HEK293 (cell line): Measurements from ENCODE around the gene UFSP2.

ENCODE experiments used
- CTCF ChIA-PET: fragments of 350-600 bp; formaldehyde crosslinking; extraction: SDS; loops from one replicate; lab custom pipeline; 2021; ENCODE audit warnings: antibody characterized with exemption; lab: Yijun Ruan, JAX
- POLR2A ChIA-PET: fragments of 300-600 bp; formaldehyde crosslinking; extraction: SDS; loops from one replicate; lab custom pipeline; 2020; ENCODE audit warnings: antibody characterized with exemption, inconsistent platforms; lab: Yijun Ruan, JAX
- H3K27ac ChIP-seq: fragments of 200-500 bp; sonication (Bioruptor generic); 2 replicates; pipeline ENCODE4 v1.5.1; 2014; ENCODE audit warnings: low read depth, low read length, control low read depth, inconsistent platforms; ENCODE audit errors: extremely low read depth
- H3K36me3 ChIP-seq, 2 experiments: fragments of 200-500 bp in 1 of 2; sonication (Bioruptor generic) in 1 of 2; 1 replicate in 1 of 2; 2 replicates in 1 of 2; pipeline ENCODE4 v1.5.1; 2014 to 2017; ENCODE audit warnings: inconsistent platforms in 2 of 2, low read length in 2 of 2; ENCODE audit not compliant: control insufficient read depth in 2 of 2, insufficient read depth in 1 of 2
- H3K4me1 ChIP-seq: fragments of 200-500 bp; sonication (Bioruptor generic); 2 replicates; pipeline ENCODE4 v1.5.1; 2014; ENCODE audit warnings: mild to moderate bottlenecking, low read length, inconsistent platforms; ENCODE audit not compliant: control insufficient read depth, insufficient read depth
- H3K4me3 ChIP-seq: 2 replicates; pipeline ENCODE4 v1.5.1; 2011; ENCODE audit warnings: low read depth, mild to moderate bottlenecking, control low read depth, low read length, moderate library complexity
- H3K9me3 ChIP-seq: fragments of 200-500 bp; sonication (Bioruptor generic); 2 replicates; pipeline ENCODE4 v1.5.1; 2014; ENCODE audit warnings: low read depth, low read length, inconsistent platforms; ENCODE audit not compliant: control insufficient read depth, insufficient read depth
- BCL11A ChIP-seq: fragments of 450-650 bp; formaldehyde crosslinking; IDR thresholded peaks from 2 replicates; pipeline ENCODE4 v1.5.1; 2016; ENCODE audit warnings: low read depth, missing biosample characterization, missing genetic modification characterization
- SALL2 ChIP-seq: fragments of 450-650 bp; formaldehyde crosslinking; IDR thresholded peaks from 2 replicates; pipeline ENCODE4 v1.5.0; 2017; ENCODE audit warnings: missing biosample characterization, mild to moderate bottlenecking, missing genetic modification characterization, borderline replicate concordance
- TCF7L2 ChIP-seq: IDR thresholded peaks from 2 replicates; pipeline ENCODE4 v1.6.1; 2011; ENCODE audit warnings: low read depth, mild to moderate bottlenecking, inconsistent platforms, low read length, moderate library complexity, borderline replicate concordance
- ZBTB21 ChIP-seq: fragments of 450-650 bp; formaldehyde crosslinking; IDR thresholded peaks from 2 replicates; pipeline ENCODE4 v1.5.1; 2017; ENCODE audit warnings: missing biosample characterization, missing genetic modification characterization
- ZNF146 ChIP-seq: fragments of 450-650 bp; formaldehyde crosslinking; IDR thresholded peaks from 2 replicates; pipeline ENCODE4 v1.5.1; 2016; ENCODE audit warnings: missing biosample characterization, missing genetic modification characterization
- ZNF202 ChIP-seq: fragments of 450-650 bp; formaldehyde crosslinking; IDR thresholded peaks from 2 replicates; pipeline ENCODE4 v1.5.1; 2016; ENCODE audit warnings: missing biosample characterization, missing genetic modification characterization, borderline replicate concordance
- ZNF48 ChIP-seq: fragments of 450-650 bp; formaldehyde crosslinking; IDR thresholded peaks from 2 replicates; pipeline ENCODE4 v1.5.1; 2016; ENCODE audit warnings: missing biosample characterization, missing genetic modification characterization
- ZNF529 ChIP-seq: fragments of 450-650 bp; formaldehyde crosslinking; IDR thresholded peaks from 2 replicates; pipeline ENCODE4 v1.5.1; 2017; ENCODE audit warnings: missing genetic modification characterization, missing biosample characterization; ENCODE audit not compliant: insufficient replicate concordance
- ZNF560 ChIP-seq: fragments of 450-650 bp; formaldehyde crosslinking; IDR thresholded peaks from 2 replicates; pipeline ENCODE4 v1.5.1; 2017; ENCODE audit warnings: missing biosample characterization, missing genetic modification characterization, borderline replicate concordance
- ZNF610 ChIP-seq: fragments of 450-650 bp; formaldehyde crosslinking; IDR thresholded peaks from 2 replicates; pipeline ENCODE4 v1.5.1; 2016; ENCODE audit warnings: missing biosample characterization, missing genetic modification characterization, borderline replicate concordance
- ZNF629 ChIP-seq: fragments of 450-650 bp; formaldehyde crosslinking; IDR thresholded peaks from 2 replicates; pipeline ENCODE4 v1.5.1; 2017; ENCODE audit warnings: missing biosample characterization, missing genetic modification characterization
- ZNF791 ChIP-seq: fragments of 450-650 bp; formaldehyde crosslinking; IDR thresholded peaks from 2 replicates; pipeline ENCODE4 v1.5.1; 2016; ENCODE audit warnings: missing biosample characterization, missing genetic modification characterization
- ZSCAN23 ChIP-seq: fragments of 450-650 bp; formaldehyde crosslinking; IDR thresholded peaks from 2 replicates; pipeline ENCODE4 v1.5.1; 2016; ENCODE audit warnings: missing biosample characterization, missing genetic modification characterization
- TF ChIP-seq, protein P1 (sequence below): fragments of 450-650 bp; formaldehyde crosslinking; IDR thresholded peaks from 2 replicates; pipeline ENCODE4 v1.5.1; 2016; ENCODE audit warnings: missing biosample characterization, missing genetic modification characterization
- TF ChIP-seq, protein P2 (sequence below): fragments of 450-650 bp; formaldehyde crosslinking; IDR thresholded peaks from 2 replicates; pipeline ENCODE4 v1.5.1; 2016; ENCODE audit warnings: missing biosample characterization, missing genetic modification characterization, borderline replicate concordance
- TF ChIP-seq, protein P3 (sequence below): fragments of 450-650 bp; formaldehyde crosslinking; IDR thresholded peaks from 2 replicates; pipeline ENCODE4 v1.5.1; 2017; ENCODE audit warnings: missing biosample characterization, missing genetic modification characterization
- TF ChIP-seq, protein P4 (sequence below): sonication (generic); formaldehyde crosslinking; IDR thresholded peaks from 2 replicates; pipeline ENCODE4 v1.8.1; 2022; ENCODE audit warnings: mild to moderate bottlenecking, moderate library complexity, missing genetic modification reagents
- TF ChIP-seq, protein P5 (sequence below): fragments of 450-650 bp; formaldehyde crosslinking; IDR thresholded peaks from 2 replicates; pipeline ENCODE4 v1.5.1; 2016; ENCODE audit warnings: missing biosample characterization, missing genetic modification characterization
- TF ChIP-seq, protein P6 (sequence below): fragments of 450-650 bp; formaldehyde crosslinking; IDR thresholded peaks from 2 replicates; pipeline ENCODE4 v1.5.1; 2016; ENCODE audit warnings: missing biosample characterization, missing genetic modification characterization

Gene UFSP2

DNA sequence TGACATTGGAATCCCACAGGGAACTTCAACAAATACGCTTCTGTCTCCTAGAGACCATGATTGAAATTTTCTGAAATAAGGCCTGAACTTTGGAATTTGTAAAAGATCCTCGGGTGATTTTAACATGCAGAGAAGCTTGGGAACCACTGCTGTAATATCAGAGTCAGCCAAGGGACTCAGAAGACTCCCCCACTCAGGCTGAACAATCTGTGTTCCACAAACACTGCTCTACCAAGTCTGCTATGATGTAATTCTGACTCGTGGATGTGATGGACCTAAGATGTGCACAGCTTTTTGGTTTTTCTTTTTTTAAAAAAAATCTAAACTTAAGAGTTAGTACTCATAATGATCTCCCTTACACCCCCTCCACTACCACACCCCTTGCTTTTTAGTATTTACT, 56.0 kb downstream of the UFSP2 start:
- H3K9me3 ChIP-seq = no peaks in the 10 kb centered on the region
- no peak overlapping the region for H3K27ac ChIP-seq
- no peak overlapping the region for H3K4me3 ChIP-seq
- no peaks in the 10 kb centered on the region for H3K4me1 ChIP-seq
- TF ChIP-seq ZNF202 = no peak
- TF ChIP-seq ZBTB21 = no peak
- TF ChIP-seq, protein P1, sequence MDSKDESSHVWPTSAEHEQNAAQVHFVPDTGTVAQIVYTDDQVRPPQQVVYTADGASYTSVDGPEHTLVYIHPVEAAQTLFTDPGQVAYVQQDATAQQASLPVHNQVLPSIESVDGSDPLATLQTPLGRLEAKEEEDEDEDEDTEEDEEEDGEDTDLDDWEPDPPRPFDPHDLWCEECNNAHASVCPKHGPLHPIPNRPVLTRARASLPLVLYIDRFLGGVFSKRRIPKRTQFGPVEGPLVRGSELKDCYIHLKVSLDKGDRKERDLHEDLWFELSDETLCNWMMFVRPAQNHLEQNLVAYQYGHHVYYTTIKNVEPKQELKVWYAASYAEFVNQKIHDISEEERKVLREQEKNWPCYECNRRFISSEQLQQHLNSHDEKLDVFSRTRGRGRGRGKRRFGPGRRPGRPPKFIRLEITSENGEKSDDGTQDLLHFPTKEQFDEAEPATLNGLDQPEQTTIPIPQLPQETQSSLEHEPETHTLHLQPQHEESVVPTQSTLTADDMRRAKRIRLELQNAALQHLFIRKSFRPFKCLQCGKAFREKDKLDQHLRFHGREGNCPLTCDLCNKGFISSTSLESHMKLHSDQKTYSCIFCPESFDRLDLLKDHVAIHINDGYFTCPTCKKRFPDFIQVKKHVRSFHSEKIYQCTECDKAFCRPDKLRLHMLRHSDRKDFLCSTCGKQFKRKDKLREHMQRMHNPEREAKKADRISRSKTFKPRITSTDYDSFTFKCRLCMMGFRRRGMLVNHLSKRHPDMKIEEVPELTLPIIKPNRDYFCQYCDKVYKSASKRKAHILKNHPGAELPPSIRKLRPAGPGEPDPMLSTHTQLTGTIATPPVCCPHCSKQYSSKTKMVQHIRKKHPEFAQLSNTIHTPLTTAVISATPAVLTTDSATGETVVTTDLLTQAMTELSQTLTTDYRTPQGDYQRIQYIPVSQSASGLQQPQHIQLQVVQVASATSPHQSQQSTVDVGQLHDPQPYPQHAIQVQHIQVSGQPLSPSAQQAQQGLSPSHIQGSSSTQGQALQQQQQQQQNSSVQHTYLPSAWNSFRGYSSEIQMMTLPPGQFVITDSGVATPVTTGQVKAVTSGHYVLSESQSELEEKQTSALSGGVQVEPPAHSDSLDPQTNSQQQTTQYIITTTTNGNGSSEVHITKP = peak; percentile 38; the same call in 1 of the 2 replicates
- ChIA-PET CTCF (no interaction called here), POLR2A (no interaction called here)
- H3K36me3 ChIP-seq = peaks cover 0 to 34% of the 10 kb centered on the region in 2 experiments; a peak in 2 of 3 replicates

DNA sequence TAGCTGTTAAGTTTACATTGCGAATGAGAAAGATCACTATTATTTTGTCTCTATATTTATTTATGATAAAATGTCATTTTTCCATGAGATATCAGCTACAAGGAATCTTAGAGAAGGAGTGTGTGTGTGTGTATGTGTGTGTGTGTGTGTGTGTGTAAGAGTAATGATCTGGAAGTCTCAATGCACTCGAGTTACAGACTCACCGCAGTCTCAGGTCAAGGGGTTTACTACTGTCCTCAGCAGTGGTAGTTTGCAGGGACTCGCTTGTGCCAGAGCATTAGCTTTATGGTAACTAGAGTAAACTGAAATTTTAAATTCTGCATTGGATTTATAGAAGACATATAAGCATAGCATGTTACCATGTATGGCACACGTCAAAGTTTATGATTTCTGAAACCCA, 60.9 kb downstream of the UFSP2 start:
- POLR2A ChIA-PET = no interaction called here
- H3K4me3 ChIP-seq = no peak overlapping the region
- TF ChIP-seq, protein P2, sequence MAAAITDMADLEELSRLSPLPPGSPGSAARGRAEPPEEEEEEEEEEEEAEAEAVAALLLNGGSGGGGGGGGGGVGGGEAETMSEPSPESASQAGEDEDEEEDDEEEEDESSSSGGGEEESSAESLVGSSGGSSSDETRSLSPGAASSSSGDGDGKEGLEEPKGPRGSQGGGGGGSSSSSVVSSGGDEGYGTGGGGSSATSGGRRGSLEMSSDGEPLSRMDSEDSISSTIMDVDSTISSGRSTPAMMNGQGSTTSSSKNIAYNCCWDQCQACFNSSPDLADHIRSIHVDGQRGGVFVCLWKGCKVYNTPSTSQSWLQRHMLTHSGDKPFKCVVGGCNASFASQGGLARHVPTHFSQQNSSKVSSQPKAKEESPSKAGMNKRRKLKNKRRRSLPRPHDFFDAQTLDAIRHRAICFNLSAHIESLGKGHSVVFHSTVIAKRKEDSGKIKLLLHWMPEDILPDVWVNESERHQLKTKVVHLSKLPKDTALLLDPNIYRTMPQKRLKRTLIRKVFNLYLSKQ (tag by site-specific recombination) = no peak
- TF ChIP-seq ZNF791 (no peak), SALL2 (tag by site-specific recombination) (no peak)
- H3K4me1 ChIP-seq = no peaks in the 10 kb centered on the region
- H3K9me3 ChIP-seq = no peaks in the 10 kb centered on the region
- CTCF ChIA-PET = no interaction called here
- H3K27ac ChIP-seq = no peak overlapping the region
- peaks cover 0 to 14% of the 10 kb centered on the region in 2 experiments for H3K36me3 ChIP-seq

DNA sequence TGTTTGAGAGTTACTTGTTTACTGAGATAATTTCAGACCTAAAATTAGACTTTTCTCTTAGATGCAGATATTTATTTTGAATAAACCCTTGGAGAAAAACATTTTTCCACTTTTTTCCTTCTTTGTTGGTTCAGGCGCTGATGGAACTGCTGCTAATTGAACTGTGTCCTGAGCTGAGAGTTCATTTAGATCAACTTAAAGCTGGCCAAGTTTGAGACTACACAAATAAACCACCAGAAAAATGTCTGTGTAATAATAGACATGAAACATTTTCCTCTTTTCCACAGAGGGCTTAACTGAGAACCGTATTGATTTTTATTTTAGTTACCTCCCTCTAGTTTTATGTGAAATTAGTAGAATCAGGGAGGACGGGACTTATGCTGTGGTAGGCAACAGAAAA, 62.5 kb downstream of the UFSP2 start:
- no peak overlapping the region for H3K27ac ChIP-seq
- peaks cover 0 to 17% of the 10 kb centered on the region in 2 experiments for H3K36me3 ChIP-seq
- ChIA-PET POLR2A (no interaction called here), CTCF (interaction anchor here (0.6 kb wide), 1 partner anchor 112 kb away, joined by 8 read pairs; no protein-coding TSS in a partner anchor)
- no peak overlapping the region for H3K4me3 ChIP-seq
- H3K4me1 ChIP-seq = peaks cover 3% of the 10 kb centered on the region; the same call in 1 of the 2 replicates
- no peaks in the 10 kb centered on the region for H3K9me3 ChIP-seq
- TF ChIP-seq ZNF529 = no peak
- no peak for TF ChIP-seq ZSCAN23
- TF ChIP-seq, protein P3, sequence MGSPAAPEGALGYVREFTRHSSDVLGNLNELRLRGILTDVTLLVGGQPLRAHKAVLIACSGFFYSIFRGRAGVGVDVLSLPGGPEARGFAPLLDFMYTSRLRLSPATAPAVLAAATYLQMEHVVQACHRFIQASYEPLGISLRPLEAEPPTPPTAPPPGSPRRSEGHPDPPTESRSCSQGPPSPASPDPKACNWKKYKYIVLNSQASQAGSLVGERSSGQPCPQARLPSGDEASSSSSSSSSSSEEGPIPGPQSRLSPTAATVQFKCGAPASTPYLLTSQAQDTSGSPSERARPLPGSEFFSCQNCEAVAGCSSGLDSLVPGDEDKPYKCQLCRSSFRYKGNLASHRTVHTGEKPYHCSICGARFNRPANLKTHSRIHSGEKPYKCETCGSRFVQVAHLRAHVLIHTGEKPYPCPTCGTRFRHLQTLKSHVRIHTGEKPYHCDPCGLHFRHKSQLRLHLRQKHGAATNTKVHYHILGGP (tag by site-specific recombination) = no peak
- TF ChIP-seq TCF7L2 = no peak
- no peak for TF ChIP-seq ZNF560
- no peak for TF ChIP-seq ZNF202
- TF ChIP-seq ZNF610 (tag by site-specific recombination) = no peak
- TF ChIP-seq ZNF629 (tag by site-specific recombination) = no peak
- no peak for TF ChIP-seq BCL11A (tag by site-specific recombination)
- TF ChIP-seq, protein P4, sequence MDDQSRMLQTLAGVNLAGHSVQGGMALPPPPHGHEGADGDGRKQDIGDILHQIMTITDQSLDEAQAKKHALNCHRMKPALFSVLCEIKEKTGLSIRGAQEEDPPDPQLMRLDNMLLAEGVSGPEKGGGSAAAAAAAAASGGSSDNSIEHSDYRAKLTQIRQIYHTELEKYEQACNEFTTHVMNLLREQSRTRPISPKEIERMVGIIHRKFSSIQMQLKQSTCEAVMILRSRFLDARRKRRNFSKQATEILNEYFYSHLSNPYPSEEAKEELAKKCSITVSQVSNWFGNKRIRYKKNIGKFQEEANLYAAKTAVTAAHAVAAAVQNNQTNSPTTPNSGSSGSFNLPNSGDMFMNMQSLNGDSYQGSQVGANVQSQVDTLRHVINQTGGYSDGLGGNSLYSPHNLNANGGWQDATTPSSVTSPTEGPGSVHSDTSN (CRISPR knock-in tag) = no peak
- TF ChIP-seq ZNF146 = no peak
- no peak for TF ChIP-seq ZNF48 (tag by site-specific recombination)
- TF ChIP-seq, protein P5, sequence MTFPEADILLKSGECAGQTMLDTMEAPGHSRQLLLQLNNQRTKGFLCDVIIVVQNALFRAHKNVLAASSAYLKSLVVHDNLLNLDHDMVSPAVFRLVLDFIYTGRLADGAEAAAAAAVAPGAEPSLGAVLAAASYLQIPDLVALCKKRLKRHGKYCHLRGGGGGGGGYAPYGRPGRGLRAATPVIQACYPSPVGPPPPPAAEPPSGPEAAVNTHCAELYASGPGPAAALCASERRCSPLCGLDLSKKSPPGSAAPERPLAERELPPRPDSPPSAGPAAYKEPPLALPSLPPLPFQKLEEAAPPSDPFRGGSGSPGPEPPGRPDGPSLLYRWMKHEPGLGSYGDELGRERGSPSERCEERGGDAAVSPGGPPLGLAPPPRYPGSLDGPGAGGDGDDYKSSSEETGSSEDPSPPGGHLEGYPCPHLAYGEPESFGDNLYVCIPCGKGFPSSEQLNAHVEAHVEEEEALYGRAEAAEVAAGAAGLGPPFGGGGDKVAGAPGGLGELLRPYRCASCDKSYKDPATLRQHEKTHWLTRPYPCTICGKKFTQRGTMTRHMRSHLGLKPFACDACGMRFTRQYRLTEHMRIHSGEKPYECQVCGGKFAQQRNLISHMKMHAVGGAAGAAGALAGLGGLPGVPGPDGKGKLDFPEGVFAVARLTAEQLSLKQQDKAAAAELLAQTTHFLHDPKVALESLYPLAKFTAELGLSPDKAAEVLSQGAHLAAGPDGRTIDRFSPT = no peak
- TF ChIP-seq, protein P6, sequence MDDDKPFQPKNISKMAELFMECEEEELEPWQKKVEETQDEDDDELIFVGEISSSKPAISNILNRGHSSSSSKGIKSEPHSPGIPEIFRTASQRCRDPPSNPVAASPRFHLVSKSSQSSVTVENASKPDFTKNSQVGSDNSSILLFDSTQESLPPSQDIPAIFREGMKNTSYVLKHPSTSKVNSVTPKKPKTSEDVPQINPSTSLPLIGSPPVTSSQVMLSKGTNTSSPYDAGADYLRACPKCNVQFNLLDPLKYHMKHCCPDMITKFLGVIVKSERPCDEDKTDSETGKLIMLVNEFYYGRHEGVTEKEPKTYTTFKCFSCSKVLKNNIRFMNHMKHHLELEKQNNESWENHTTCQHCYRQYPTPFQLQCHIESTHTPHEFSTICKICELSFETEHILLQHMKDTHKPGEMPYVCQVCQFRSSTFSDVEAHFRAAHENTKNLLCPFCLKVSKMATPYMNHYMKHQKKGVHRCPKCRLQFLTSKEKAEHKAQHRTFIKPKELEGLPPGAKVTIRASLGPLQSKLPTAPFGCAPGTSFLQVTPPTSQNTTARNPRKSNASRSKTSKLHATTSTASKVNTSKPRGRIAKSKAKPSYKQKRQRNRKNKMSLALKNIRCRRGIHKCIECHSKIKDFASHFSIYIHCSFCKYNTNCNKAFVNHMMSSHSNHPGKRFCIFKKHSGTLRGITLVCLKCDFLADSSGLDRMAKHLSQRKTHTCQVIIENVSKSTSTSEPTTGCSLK (tag by site-specific recombination) = no peak
